H1 (cell line): Measurements from ENCODE around the gene ACVRL1. TPM values are rescaled to one million over a fixed set of nuclear protein-coding genes. Genes with fewer than 3 reads are reported as not detected.

Experiments used
- BRCA1 ChIP-seq: IDR thresholded peaks from 2 replicates; pipeline ENCODE4 v1.6.1; 2012; ENCODE audit warnings: low read depth, low read length, improper control_type of control experiment
- CEBPB ChIP-seq: IDR thresholded peaks from 2 replicates; pipeline ENCODE4 v1.6.1; 2012; ENCODE audit warnings: low read depth, low read length
- CHD2 ChIP-seq: IDR thresholded peaks from 2 replicates; pipeline ENCODE4 v1.6.1; 2012; ENCODE audit warnings: low read length, improper control_type of control experiment
- CTBP2 ChIP-seq: IDR thresholded peaks from 2 replicates; pipeline ENCODE4 v1.7.0; 2011; ENCODE audit warnings: borderline replicate concordance, mild to moderate bottlenecking, moderate library complexity, mixed read lengths, low read length; ENCODE audit not compliant: insufficient read depth, insufficient read length
- KDM1A ChIP-seq: fragments of 200-600, 300-600 bp; sonication (generic); IDR thresholded peaks from 2 replicates; pipeline ENCODE4 v1.7.1; 2016; ENCODE audit warnings: mild to moderate bottlenecking, low read length, borderline replicate concordance
- KDM4A ChIP-seq: IDR thresholded peaks from one replicate; pipeline ENCODE4 v1.7.1; 2012; ENCODE audit warnings: low read depth, mild to moderate bottlenecking, moderate library complexity, low read length, inconsistent platforms; ENCODE audit not compliant: severe bottlenecking
- KDM5A ChIP-seq: fragments of 200-600 bp; IDR thresholded peaks from 2 replicates; pipeline ENCODE4 v1.7.1; 2012; ENCODE audit warnings: mild to moderate bottlenecking, low read length, inconsistent platforms, mixed read lengths
- NRF1 ChIP-seq: IDR thresholded peaks from 2 replicates; pipeline ENCODE4 v1.6.1; 2011; ENCODE audit warnings: mild to moderate bottlenecking, low read depth, low read length, improper control_type of control experiment
- POLR2A ChIP-seq, 2 experiments: IDR thresholded peaks; 1 replicate in 1 of 2; 2 replicates in 1 of 2; pipeline ENCODE4 v1.6.1; 2011; ENCODE audit warnings: low read depth in 2 of 2, low read length in 2 of 2, mild to moderate bottlenecking in 2 of 2; ENCODE audit errors: control extremely low read depth in 1 of 2
- POLR2AphosphoS5 ChIP-seq: IDR thresholded peaks from 2 replicates; pipeline ENCODE4 v1.6.1; 2011; ENCODE audit warnings: low read depth, low read length
- RBBP5 ChIP-seq: IDR thresholded peaks from 2 replicates; pipeline ENCODE4 v1.7.1; 2012; ENCODE audit warnings: low read depth, mild to moderate bottlenecking, inconsistent platforms, low read length, moderate library complexity, borderline replicate concordance
- SP1 ChIP-seq: IDR thresholded peaks from 2 replicates; pipeline ENCODE4 v1.6.1; 2011; ENCODE audit warnings: low read depth, low read length
- TAF7 ChIP-seq: optimal IDR thresholded peaks from 2 replicates; pipeline ENCODE3; 2011; ENCODE audit warnings: low read depth, mild to moderate bottlenecking, inconsistent platforms, low read length, moderate library complexity, borderline replicate concordance
- TEAD4 ChIP-seq: IDR thresholded peaks from 2 replicates; pipeline ENCODE4 v1.6.1; 2012; ENCODE audit warnings: low read depth, low read length, inconsistent platforms, mixed read lengths
- YY1 ChIP-seq: IDR thresholded peaks from 2 replicates; pipeline ENCODE4 v1.6.1; 2011; ENCODE audit warnings: low read depth, mild to moderate bottlenecking, low read length
- polyA plus RNA-seq, 7 experiments: library from polyadenylated mRNA; depleted of rRNA in 3 of 7; stranded (reverse) in 5 of 7; unstranded in 2 of 7; fragments of >200 nt in 5 of 7; fragments of 200-250 nt in 2 of 7; gene quantifications; 1 replicate in 5 of 7; 2 replicates in 1 of 7; 4 replicates in 1 of 7; pipeline versions ENCODE4 v1.2.1 to v1.2.3, GENCODE V29; 2011 to 2013; ENCODE audit warnings: missing spikeins in 2 of 7, mixed read lengths in 2 of 7
- total RNA-seq: library from RNA; stranded (reverse); fragmentation: NEBNext Ultra II Directional; extraction: Animal tissue kit (Norgen Biotek cat#: 25700); gene quantifications from 2 replicates; pipeline ENCODE4 v1.2.1, GENCODE V29; 2021
- TF ChIP-seq, protein P1 (sequence below): IDR thresholded peaks from 2 replicates; pipeline ENCODE4 v1.6.1; 2011; ENCODE audit warnings: low read depth, mild to moderate bottlenecking, low read length; ENCODE audit not compliant: insufficient read depth
- TF ChIP-seq, protein P2 (sequence below): IDR thresholded peaks from 2 replicates; pipeline ENCODE4 v1.6.1; 2012; ENCODE audit warnings: inconsistent platforms
- TF ChIP-seq, protein P3 (sequence below): IDR thresholded peaks from 2 replicates; pipeline ENCODE4 v1.6.1; 2012; ENCODE audit warnings: inconsistent platforms

The ACVRL1 gene
- total and polyA plus RNA-seq, 2 of the 8 experiments (the other 6 are each of a cell fraction or from before 2014, with no cell fraction given) = 0.09 to 0.35 TPM

DNA sequence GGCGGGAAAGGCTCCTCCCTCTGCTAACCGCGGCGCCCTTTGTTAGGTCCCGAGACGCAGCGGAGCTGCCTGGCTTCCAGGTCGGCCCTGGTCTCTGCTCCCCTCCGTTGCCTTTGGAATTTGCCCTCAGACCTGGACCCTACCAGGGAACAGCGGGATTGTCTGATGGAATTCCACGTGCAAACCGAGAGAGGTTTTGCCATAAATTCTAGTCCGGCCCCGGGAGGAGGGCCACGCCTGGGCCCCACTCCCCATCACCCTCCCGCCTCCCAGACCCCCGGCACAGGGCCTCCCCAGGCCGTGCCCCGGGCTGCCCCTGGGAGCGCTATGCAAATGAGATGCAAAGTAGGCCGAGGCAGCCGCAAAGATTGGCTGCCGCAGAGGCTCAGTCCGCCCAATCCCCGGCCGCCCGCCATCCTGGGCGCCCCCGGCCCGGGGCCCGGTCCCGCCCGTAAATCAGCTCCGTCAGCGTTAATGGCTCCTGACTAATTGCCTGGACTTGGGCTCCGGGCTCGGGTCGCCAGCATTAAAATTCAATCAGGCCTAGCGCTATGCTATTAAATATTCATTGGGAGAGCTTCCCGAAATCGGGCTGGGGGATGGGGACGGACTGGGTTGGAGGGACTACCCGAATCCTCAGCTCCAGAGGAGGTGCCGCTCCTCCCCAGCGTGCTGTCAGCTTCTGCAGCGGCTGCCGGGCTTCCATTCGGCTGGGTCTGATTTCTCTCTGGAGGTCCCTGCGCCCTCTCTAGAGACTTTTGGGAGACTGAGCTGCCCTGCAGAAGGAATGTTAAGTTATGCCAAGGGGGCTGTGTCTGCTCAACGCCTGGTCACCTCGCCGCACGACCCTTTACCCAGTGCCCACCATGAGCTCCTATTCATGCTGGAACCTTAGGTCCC is 43.1 kb upstream of the ACVRL1 start (continued):
- TF ChIP-seq POLR2A (IDR thresholded peaks at IDR 0.05; ENCODE audit: control extremely low read depth in 1 of 2, low read depth in 2 of 2, low read length in 2 of 2) (peak in 1 of 2 experiments; percentile 85; a peak in 2 of 3 replicates), TEAD4 (peak; percentile 52), BRCA1 (no peak), CHD2 (no peak), NRF1 (no peak), KDM5A (no peak), RBBP5 (no peak; the same call in 1 of the 2 replicates), YY1 (peak; percentile 68), POLR2AphosphoS5 (peak; percentile 52), SP1 (no peak; the same call in 1 of the 2 replicates), KDM4A (peak; percentile 63), KDM1A (0 out of 2 replicates have a peak, but pooled peaks have one; percentile 34), CEBPB (no peak), CTBP2 (no peak), TAF7 (no peak)
- TF ChIP-seq, protein P1, sequence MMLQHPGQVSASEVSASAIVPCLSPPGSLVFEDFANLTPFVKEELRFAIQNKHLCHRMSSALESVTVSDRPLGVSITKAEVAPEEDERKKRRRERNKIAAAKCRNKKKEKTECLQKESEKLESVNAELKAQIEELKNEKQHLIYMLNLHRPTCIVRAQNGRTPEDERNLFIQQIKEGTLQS = no peak
- TF ChIP-seq, protein P2, sequence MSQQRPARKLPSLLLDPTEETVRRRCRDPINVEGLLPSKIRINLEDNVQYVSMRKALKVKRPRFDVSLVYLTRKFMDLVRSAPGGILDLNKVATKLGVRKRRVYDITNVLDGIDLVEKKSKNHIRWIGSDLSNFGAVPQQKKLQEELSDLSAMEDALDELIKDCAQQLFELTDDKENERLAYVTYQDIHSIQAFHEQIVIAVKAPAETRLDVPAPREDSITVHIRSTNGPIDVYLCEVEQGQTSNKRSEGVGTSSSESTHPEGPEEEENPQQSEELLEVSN = peak; percentile 9; the same call in 1 of the 2 replicates
- TF ChIP-seq, protein P3, sequence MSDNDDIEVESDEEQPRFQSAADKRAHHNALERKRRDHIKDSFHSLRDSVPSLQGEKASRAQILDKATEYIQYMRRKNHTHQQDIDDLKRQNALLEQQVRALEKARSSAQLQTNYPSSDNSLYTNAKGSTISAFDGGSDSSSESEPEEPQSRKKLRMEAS = no peak; the same call in none of the 2 replicates
